Common myeloid progenitor, CD34-positive (primary cell): ENCODE measurements around the gene HERC2.
A peak's percentile ranks its signal among the peaks of the same experiment; 100 is the strongest.

ENCODE experiments used
- CTCF ChIA-PET: fragments of 350-600 bp; sonication (Branson Sonifier 250); formaldehyde crosslinking; loops from one replicate; lab custom pipeline; 2021; ENCODE audit warnings: antibody characterized with exemption; lab: Charles Lee
- POLR2A ChIA-PET: fragments of 350-600 bp; sonication (Branson Sonifier 250); formaldehyde crosslinking; loops from one replicate; lab custom pipeline; 2021; ENCODE audit warnings: antibody characterized with exemption; lab: Charles Lee
- DNase-seq, 3 donors: peaks; one replicate each; pipeline versions ENCODE4 v3.0.0 to v3.0.0-alpha.2; 2013
- H3K27ac ChIP-seq, 2 experiments: 1 replicate in 1 of 2; 2 replicates in 1 of 2; pipeline ENCODE4 v1.7.0; 2013; ENCODE audit warnings: inconsistent platforms in 2 of 2, low read length in 2 of 2, mild to moderate bottlenecking in 2 of 2, low read depth in 1 of 2, moderate library complexity in 1 of 2; ENCODE audit not compliant: severe bottlenecking in 2 of 2, insufficient read depth in 1 of 2, poor library complexity in 1 of 2
- H3K27me3 ChIP-seq, 5 experiments: replicated peaks in 2 of 5; 1 replicate in 3 of 5; 2 replicates in 2 of 5; pipeline versions ENCODE4 v1.6.1 to v1.7.0; 2013; ENCODE audit warnings: low read length in 4 of 5, mild to moderate bottlenecking in 2 of 5, moderate library complexity in 2 of 5, inconsistent platforms in 1 of 5; ENCODE audit not compliant: insufficient read depth in 5 of 5, control insufficient read depth in 4 of 5
- H3K36me3 ChIP-seq, 4 experiments: 1 replicate in 2 of 4; 2 replicates in 2 of 4; pipeline versions ENCODE4 v1.6.1 to v1.7.0; 2013; ENCODE audit warnings: low read length in 3 of 4, control low read depth in 1 of 4, mild to moderate bottlenecking in 1 of 4; ENCODE audit not compliant: control insufficient read depth in 4 of 4, insufficient read depth in 4 of 4
- H3K4me1 ChIP-seq, 4 experiments: 1 replicate in 3 of 4; 2 replicates in 1 of 4; pipeline versions ENCODE4 v1.6.1 to v1.7.1; 2013; ENCODE audit warnings: low read length in 3 of 4, mild to moderate bottlenecking in 3 of 4, control low read depth in 1 of 4, inconsistent platforms in 1 of 4, moderate library complexity in 1 of 4; ENCODE audit not compliant: control insufficient read depth in 4 of 4, insufficient read depth in 4 of 4; ENCODE audit errors: control extremely low read depth in 1 of 4
- H3K4me3 ChIP-seq, 7 experiments: 1 replicate in 4 of 7; 2 replicates in 3 of 7; pipeline versions ENCODE4 v1.5.1 to v1.7.0; 2013; ENCODE audit warnings: mild to moderate bottlenecking in 7 of 7, low read length in 6 of 7, moderate library complexity in 6 of 7, inconsistent platforms in 2 of 7, low read depth in 2 of 7, control low read depth in 1 of 7; ENCODE audit not compliant: insufficient read depth in 4 of 7, control insufficient read depth in 1 of 7; ENCODE audit errors: extremely low read depth in 1 of 7
- H3K9me3 ChIP-seq, 5 experiments: 1 replicate in 4 of 5; 2 replicates in 1 of 5; pipeline versions ENCODE4 v1.6.1 to v1.7.1; 2013; ENCODE audit warnings: low read length in 4 of 5, mild to moderate bottlenecking in 2 of 5, inconsistent platforms in 1 of 5, low read depth in 1 of 5, moderate library complexity in 1 of 5; ENCODE audit not compliant: control insufficient read depth in 4 of 5, insufficient read depth in 2 of 5; ENCODE audit errors: control extremely low read depth in 1 of 5
- WGBS: methylation state at CpG from one replicate; pipeline ENCODE4 v1.1.5; 2013; ENCODE audit not compliant: insufficient coverage; 5-methylcytosine and 5-hydroxymethylcytosine counted together

The HERC2 gene

DNA sequence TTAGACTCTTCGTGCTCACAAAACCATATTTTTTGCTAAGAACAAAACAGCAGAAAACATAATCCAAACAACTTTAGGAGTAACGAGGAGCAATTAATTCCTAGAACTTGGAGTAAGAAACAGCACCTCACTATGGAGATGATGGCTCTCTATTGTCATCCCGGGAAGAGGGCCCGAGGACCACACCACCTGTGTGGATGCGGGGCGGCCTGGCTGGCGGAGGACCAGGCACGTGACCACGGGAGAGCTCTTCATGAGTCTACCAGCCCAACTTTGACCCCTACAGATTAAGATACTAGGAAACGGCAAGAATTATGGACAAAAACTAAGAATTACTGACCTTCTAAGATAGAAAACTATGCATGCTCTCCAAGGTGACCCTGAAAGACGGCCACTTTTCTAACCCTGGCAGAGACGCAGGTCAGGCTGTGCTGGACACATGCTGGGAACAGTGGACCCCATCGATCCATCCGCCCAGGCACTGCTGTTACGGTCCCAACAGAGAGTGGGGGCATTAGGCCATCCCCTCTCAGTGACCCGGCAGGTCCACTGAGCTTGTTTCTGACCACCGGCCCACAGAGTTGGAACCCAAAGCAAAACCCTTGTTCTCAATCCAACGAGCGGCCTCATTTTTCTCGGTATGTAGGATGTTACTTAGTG lies 209.7 kb downstream of the HERC2 start:
- DNase-seq, result no peak
- Histone ChIP-seq H3K4me3 (no peak overlapping the region), H3K36me3 (peaks cover 10 to 58% (median 48%) of the 10 kb centered on the region in 4 experiments), H3K9me3 (no peaks in the 10 kb centered on the region), H3K27ac (no peak overlapping the region), H3K27me3 (peaks cover 0 to 6% (median 0%) of the 10 kb centered on the region in 5 experiments), H3K4me1 (peaks cover 3 to 9% (median 7%) of the 10 kb centered on the region in 4 experiments)
- WGBS, result 97% methylated on average over 19 of the region's 20 CpGs
- ChIA-PET POLR2A (no interaction called here), CTCF (no interaction called here)

DNA sequence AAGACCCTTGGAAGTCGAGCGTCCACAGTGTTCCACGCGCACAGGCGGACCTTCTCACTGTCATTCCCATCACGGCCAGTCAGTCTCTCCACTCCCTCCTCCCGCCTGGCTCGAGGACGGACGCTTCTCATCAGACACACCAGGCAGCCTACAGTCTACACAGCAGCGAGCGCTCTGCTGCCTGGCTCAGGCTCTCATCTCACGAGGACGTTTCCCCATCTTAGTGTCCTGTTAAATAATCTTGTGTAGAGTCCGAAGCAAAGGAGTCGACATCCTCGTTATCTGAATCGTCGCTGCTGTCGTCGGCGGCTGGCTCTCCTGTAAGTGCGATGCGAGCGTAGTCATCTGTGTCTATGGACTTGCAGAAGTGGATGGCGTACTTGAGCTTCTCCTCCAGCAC lies 210.4 kb downstream of the HERC2 start:
- H3K27ac ChIP-seq, result no peak overlapping the region
- CTCF ChIA-PET, result no interaction called here
- H3K27me3 ChIP-seq, result peaks cover 0 to 13% (median 0%) of the 10 kb centered on the region in 5 experiments
- peaks cover 10 to 52% (median 42%) of the 10 kb centered on the region in 4 experiments for H3K36me3 ChIP-seq
- H3K4me1 ChIP-seq, result peaks cover 3 to 16% (median 14%) of the 10 kb centered on the region in 4 experiments
- H3K4me3 ChIP-seq, result no peak overlapping the region
- DNase-seq, result no peak
- WGBS, result 94% methylated on average over 25 of the region's 26 CpGs
- POLR2A ChIA-PET, result no interaction called here
- no peaks in the 10 kb centered on the region for H3K9me3 ChIP-seq

DNA sequence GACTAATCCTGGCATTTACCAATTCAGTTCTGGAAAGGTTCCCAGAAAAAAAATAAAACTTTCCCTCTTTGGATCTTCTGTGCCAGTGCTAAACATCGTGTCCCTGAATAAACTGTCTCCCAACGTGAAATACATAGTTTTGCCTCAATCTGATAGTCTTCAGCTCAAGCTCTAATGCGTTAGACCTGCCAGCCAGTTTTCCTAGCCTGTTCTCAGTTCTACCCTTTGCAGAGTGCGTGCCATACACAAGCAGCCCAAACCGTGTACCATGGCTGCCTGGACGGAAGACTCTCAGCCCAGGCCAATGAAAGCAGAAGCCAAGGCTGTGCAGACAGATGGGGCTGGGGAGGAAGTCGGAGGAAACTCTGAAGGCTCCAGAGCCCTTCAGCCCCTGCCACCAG lies 211.5 kb downstream of the HERC2 start:
- ChIA-PET POLR2A (no interaction called here), CTCF (interaction anchor here (0.9 to 4.2 kb wide), 3 partner anchors 9 to 13 kb away, joined by 4 to 19 read pairs (median 4); partner anchors contain the start of gene OCA2)
- H3K27ac ChIP-seq, result no peak overlapping the region
- H3K4me3 ChIP-seq, result no peak overlapping the region
- WGBS, result 82% methylated on average over 5 of the region's 7 CpGs
- peaks cover 0 to 23% (median 6%) of the 10 kb centered on the region in 5 experiments for H3K27me3 ChIP-seq
- H3K9me3 ChIP-seq, result no peaks in the 10 kb centered on the region
- H3K36me3 ChIP-seq, result peaks cover 10 to 43% (median 36%) of the 10 kb centered on the region in 4 experiments
- H3K4me1 ChIP-seq, result peaks cover 3 to 25% (median 22%) of the 10 kb centered on the region in 4 experiments
- DNase-seq, result no peak

DNA sequence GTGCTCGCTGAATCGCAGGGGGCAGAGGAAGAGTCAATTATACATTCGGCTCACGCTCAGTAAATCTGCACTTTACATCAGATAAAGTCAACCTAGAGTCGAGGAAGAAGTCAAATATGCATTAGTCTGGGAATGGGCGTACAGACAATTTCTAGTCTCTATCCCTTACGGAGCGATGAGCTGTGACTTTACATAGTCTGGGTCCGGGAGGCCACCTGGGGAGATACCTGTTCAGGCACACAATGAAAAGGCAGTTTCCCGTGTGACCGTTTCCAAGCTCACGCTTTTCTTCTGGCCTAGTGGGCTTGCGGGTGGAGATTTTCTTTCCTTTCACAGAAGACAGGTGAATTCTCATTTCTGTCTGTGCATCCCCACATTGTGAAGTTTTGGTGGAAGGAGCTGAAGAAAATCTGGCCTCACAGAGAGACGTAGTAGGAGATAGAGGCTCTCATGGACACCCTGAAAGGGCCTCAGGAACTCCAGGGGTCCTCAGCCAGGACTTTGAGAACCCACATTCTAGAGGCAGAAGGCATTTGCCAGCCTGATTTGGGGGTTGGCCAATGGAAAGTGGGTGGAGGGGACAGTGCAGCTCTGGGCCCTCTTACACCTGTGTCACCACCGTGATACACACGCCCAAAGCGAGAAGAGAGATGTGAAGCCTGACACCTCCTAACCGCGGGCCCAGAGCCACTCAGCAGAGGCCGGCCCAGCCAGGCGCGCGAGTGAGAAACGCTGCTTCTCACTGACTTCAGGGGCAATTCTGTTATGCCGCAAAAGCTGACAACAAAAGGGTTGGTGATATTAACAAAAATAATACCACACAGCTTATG lies 212.1 kb downstream of the HERC2 start:
- ChIA-PET POLR2A (no interaction called here), CTCF (interaction anchor here (0.9 to 4.2 kb wide), 3 partner anchors 8 to 13 kb away, joined by 4 to 19 read pairs (median 4); partner anchors contain the start of gene OCA2)
- no peak overlapping the region for H3K4me3 ChIP-seq
- no peak overlapping the region for H3K27ac ChIP-seq
- peaks cover 0 to 30% (median 6%) of the 10 kb centered on the region in 5 experiments for H3K27me3 ChIP-seq
- WGBS, result 93% methylated on average over 19 of the region's 25 CpGs
- no peak for DNase-seq
- H3K4me1 ChIP-seq, result peaks cover 3 to 25% (median 22%) of the 10 kb centered on the region in 4 experiments
- no peaks in the 10 kb centered on the region for H3K9me3 ChIP-seq
- H3K36me3 ChIP-seq, result peaks cover 10 to 36% (median 31%) of the 10 kb centered on the region in 4 experiments

DNA sequence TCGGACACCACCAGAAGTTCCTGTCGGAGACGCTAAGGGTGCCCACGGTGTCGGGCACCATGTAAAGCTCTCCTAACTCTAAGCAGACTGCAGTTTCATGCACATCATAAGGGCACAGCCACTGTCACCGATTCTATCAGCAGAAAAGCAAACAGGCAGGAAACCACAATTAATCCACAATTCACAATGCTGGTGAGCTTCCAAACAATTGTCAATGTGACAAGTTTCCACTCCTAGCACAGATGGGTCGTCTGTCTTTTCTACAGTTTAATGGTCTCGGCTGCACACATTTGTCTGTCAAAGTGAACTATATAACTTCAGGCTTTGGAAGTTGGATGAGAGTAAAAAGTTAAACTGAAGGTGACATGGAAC lies 214.1 kb downstream of the HERC2 start:
- H3K27me3 ChIP-seq, result peaks cover 0 to 45% (median 9%) of the 10 kb centered on the region in 5 experiments
- POLR2A ChIA-PET, result interaction anchor here (1.1 kb wide), 1 partner anchor 8 kb away, joined by 3 read pairs; the partner anchor contains the start of gene OCA2
- peak; percentile 38 to 85 (median 76) for DNase-seq
- CTCF ChIA-PET, result interaction anchor here (1.3 to 4.2 kb wide), 3 partner anchors 9 to 12 kb away, joined by 3 to 19 read pairs (median 7); partner anchors contain the start of gene OCA2
- H3K9me3 ChIP-seq, result no peaks in the 10 kb centered on the region
- peak overlapping the region in 6 of 7 experiments; percentile 40 to 83 (median 76) for H3K4me3 ChIP-seq
- H3K36me3 ChIP-seq, result peaks cover 4 to 17% (median 13%) of the 10 kb centered on the region in 4 experiments
- H3K4me1 ChIP-seq, result peaks cover 3 to 25% (median 22%) of the 10 kb centered on the region in 4 experiments
- WGBS, result 0% methylated on average over 3 of the region's 8 CpGs
- H3K27ac ChIP-seq, result no peak overlapping the region

DNA sequence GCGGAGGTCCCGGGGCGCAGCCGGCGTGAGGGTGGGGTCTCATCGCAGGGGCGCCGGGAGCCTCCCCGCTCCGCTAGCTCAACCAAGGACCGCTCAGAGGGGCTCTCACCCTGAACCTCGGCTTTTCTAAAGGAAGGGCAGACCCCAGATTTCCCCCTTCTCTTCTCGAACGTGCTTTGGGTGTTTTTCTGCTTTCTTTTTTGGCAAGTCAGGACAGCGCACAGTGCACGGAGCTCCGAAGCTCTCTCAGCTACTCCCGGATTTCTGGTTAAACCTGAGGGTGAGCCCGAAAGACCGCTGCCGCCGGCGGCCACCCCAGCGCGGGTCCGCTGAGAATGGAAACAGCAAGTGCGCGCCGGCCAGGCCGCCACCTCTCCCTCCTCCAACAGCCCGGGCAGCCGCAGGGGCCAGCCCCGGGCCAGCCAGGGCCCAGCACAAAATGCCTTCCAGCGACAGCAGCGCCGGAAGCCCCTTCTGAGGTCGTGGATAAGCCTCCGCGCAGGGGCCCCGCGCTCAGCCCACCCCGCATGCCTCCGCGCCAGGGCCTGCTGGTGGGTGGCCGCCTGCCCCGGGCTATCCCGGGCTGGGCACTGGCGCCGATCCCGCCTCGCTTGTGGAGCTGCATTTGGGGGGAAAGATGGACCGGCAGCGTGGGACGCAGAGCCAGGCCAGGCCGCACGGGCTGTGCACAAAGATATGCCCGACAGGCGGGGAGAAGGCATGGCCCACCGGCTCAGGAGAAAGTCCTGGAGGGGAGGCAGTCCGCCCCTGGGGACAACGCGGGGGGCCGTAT lies 214.7 kb downstream of the HERC2 start:
- H3K27me3 ChIP-seq, result peaks cover 0 to 51% (median 9%) of the 10 kb centered on the region in 5 experiments
- peaks cover 3 to 25% (median 22%) of the 10 kb centered on the region in 4 experiments for H3K4me1 ChIP-seq
- CTCF ChIA-PET, result interaction anchor here (1.3 to 4.2 kb wide), 3 partner anchors 9 to 13 kb away, joined by 3 to 19 read pairs (median 7); partner anchors contain the start of gene OCA2
- POLR2A ChIA-PET, result interaction anchor here (1.1 kb wide), 1 partner anchor 8 kb away, joined by 3 read pairs; the partner anchor contains the start of gene OCA2
- peaks cover 4 to 11% (median 8%) of the 10 kb centered on the region in 4 experiments for H3K36me3 ChIP-seq
- peaks cover 0 to 2% (median under 1%) of the 10 kb centered on the region in 5 experiments for H3K9me3 ChIP-seq
- H3K27ac ChIP-seq, result no peak overlapping the region
- DNase-seq, result peak; percentile 19 to 63 (median 51)
- WGBS, result 1% methylated on average over 48 of the region's 63 CpGs
- H3K4me3 ChIP-seq, result peak overlapping the region; percentile 40 to 83 (median 72)
